GM21723 (cell line): Measurements from ENCODE around the gene TBCA.

Experiments used
- ATAC-seq: cut with Tn5 transposase; IDR thresholded peaks from one replicate; pipeline ENCODE4 v1.9.1; 2021; ENCODE audit warnings: mild to moderate bottlenecking, moderate library complexity; ENCODE audit not compliant: unreplicated experiment

The TBCA gene, protein sequence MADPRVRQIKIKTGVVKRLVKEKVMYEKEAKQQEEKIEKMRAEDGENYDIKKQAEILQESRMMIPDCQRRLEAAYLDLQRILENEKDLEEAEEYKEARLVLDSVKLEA

DNA sequence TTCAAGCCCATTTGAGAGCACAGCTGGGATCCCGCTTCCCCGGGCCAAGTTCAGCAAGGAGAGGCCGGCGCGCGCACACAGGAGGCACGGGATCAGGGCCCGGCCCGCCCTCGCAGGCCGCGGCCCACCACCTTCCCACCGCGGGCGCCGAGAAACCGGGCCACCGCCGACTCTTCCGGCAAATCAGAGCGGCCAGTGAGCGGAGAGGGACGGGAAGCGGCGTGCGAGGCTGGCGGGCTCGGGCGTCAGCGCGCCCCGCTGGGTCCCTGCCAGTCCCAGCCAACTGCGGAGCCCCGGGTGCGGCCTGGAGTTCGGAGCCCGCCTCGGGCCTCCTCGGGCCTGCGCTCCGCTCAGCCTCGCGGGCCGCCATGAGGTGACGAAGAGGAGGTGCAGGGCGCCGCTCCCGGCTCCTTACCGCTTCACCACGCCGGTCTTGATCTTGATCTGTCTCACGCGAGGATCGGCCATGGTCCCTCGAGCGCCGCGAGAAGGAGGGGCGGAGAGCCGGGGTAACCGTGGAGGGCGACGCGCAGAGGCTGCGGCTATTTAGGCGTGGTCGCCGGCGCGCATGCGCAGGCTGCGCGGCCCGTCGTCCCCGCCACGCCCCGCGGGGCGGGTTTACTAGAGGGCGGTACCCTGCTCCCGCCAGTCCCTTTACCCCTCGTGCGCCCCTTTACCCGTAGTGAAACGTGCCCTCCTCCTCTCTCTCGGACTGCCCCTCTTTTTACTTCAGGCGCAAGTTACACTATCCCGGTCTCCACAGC is at the start of gene TBCA:
TSS of gene TBCA (minus strand) at position 550 of the 764 bp plus-strand sequence. CDS start at position 468, 82 bp downstream.
- peak; percentile 89 for ATAC-seq

DNA sequence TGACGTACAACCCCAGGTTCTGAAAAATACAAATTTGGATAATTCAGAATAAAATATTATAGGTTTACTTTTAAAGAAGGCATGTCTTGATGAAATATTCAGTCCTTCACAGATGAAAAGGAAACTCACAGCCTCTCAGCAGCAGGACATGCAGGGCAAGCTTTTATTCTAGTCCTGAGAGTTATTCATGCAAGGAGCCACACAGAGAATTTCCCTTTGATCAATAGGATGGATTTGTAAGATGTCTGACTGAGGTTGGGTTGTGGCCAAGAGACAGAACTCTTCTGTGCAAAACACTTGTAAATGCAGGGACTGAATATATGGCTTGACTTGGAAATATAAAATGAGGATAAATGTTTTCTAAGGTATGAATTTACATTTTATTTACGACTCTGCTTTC is 48.8 kb upstream of the TBCA start:
- no peak for ATAC-seq

DNA sequence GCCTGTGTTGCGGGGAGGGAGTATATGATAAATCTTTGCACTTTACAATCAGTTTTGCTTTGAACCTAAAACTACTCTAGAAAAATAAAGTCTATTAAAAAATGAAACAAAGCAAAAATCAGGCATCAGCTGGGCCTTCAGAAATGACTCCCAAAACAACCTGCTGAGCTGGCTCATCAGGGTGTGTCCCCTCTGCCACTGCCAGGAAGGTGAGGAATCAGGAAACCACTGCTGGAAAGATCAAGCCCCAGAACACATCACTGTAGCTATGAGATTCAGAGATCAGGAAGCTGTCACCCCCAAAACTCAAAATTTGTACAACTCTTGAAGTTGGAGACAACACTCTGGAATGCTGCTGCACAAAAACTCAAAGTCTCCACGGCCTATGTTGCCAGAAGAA is 40.5 kb upstream of the TBCA start:
- ATAC-seq, result no peak

DNA sequence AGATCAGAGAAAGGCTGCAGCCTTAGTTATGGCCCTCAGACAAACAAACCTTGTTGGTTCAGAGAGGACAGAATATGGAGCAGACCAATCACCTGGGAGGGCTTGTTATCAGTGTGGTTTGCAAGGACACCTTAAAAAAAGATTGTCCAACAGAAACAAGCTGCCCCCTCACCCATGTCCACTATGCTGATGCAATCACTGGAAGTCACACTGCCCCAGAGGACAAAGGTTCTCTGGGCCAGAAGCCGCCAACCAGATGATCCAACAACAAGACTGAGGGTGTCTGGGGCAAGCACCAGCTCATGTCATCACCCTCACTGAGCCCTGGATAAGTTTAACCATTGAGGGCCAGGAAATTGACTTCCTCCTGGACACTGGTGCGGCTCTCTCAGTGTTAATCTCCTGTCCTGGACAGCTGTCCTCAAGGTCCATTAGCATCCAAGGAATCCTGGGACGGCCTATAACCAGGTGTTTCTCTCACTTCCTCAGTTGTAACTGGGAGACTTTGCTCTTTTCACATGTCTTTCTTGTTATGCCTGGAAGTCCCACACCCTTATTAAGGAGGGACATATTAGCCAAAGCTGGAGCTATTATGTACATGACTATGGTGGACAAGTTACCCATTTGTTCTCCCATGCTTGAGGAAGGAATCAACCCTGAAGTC is 36.9 kb upstream of the TBCA start:
- ATAC-seq, result no peak

DNA sequence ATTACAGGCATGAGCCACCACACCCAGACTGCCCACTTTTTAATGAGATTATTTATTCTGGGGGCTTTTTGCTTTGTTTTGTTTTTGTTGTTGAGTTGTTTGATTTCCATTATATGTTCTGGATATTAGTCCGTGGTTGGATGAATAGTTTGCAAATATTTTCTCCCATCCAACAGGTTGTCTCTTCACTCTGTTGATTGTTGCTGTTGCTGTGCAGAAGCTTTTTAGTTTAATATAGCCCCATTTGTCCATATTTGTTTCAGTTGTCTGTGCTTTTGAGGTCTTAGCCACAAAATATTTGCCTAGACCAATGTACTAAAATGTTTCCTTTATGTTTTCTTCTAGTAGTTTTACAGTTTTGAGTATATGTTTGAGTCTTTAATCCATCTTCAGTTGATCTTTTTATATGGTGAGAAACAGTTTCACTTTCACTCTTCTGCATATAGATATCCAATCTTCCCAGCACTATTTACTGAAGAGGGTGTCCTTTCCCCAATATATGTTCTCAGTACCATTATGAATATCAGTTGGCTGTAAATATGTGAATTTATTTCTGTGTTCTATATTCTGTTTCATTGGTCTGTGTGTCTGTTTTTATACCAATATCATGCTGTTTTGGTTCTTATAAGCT is 30.2 kb upstream of the TBCA start:
- ATAC-seq, result no peak

GRCh38 chr5:77798456-77798855 is 22.3 kb upstream of the TBCA start:
- ATAC-seq, result no peak

GRCh38 chr5:77797136-77797535 is 21.0 kb upstream of the TBCA start:
- ATAC-seq, result no peak

DNA sequence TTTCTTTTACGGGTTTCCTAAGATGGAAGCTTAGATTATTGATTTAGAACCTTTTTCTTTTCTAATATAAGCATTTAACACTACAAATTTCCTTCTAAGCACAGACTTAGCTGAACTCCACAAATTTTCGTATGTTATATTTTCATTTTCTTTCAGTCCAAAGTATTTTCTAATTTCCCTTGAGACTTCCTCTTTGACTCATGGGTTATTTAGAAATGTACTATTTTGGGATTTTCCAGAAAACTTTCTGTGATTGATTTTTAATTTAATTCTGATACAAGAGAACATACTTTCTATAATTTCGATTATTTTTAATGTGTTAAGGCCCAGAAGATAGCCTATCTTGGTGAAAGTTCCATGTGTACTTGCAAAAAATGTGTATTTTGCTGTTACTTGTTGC is 19.7 kb upstream of the TBCA start:
- no peak for ATAC-seq

GRCh38 chr5:77795268-77795667 is 19.1 kb upstream of the TBCA start:
- ATAC-seq, result no peak

DNA sequence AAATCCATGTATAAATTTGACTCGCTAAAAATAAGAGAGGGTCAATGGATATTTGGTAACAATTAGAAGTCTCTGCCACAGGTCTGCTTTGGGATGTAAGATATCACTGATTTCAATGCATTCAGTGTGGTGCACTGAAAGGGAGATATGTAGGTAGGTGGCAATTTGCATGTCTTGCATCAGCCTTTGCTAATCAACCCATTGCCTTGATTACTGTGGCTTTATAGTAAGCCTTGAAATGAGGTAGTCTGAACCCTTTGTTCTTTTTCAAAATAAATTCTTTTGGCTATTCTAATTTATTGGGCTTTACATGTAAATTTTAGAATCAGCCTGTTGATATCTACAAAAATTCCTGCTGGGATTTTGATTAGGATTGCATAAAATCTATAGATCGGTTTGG is 15.8 kb upstream of the TBCA start:
- no peak for ATAC-seq

- no peak for ATAC-seq
These were observed 15.2 kb upstream of the TBCA start for GRCh38 chr5:77791356-77791755.

- no peak for ATAC-seq
These were observed 9.1 kb upstream of the TBCA start for GRCh38 chr5:77785229-77785628.

DNA sequence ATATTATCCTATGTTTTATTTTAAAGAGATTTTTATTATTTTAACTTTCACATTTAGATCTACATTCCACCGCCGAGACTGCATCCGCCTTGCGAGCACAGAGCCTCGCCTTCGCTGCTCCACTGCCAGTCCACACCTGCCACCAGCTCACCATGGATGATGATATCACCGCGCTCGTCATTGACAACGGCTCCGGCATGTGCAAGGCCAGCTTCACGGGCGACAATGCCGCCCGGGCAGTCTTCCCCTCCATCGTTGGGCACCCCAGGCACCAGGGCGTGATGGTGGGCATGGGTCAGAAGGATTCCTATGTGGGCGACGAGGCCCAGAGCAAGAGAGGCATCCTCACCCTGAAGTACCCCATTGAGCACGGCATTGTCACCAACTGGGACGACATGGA is 8.6 kb upstream of the TBCA start:
- no peak for ATAC-seq

- no peak for ATAC-seq
These were observed 4.9 kb upstream of the TBCA start for GRCh38 chr5:77781076-77781475.

DNA sequence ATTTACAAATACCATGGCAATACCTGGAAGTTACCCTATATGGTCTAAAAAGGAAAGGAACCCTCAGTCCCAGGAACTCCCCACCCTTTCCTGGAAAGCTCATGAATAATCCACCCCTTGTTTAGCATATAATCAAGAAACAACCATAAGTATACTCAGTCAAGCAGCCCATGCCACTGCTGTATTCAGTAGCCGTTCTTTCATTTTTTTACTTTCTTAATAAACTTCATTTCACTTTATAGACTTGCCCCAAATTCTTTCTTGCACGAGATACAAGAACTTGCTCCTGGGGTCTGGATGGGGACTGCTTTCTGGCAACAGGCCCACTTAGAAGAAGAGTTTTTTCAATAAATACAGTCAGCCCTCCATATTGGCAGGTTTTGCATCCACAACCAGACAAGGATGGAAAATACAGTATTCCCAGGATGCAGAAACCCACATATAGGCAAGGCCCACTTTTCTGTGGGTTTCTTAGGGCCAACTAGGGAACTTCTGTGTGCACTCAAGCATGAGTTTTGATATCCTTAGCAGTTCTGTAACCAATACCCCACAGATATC is 2.8 kb upstream of the TBCA start:
- ATAC-seq, result no peak

- ATAC-seq, result no peak
These were observed 2.3 kb upstream of the TBCA start for GRCh38 chr5:77778398-77778797.

- no peak for ATAC-seq
These were observed 1.8 kb upstream of the TBCA start for GRCh38 chr5:77777911-77778310.

- ATAC-seq, result no peak
These were observed 1.2 kb upstream of the TBCA start for GRCh38 chr5:77777281-77777892.

DNA sequence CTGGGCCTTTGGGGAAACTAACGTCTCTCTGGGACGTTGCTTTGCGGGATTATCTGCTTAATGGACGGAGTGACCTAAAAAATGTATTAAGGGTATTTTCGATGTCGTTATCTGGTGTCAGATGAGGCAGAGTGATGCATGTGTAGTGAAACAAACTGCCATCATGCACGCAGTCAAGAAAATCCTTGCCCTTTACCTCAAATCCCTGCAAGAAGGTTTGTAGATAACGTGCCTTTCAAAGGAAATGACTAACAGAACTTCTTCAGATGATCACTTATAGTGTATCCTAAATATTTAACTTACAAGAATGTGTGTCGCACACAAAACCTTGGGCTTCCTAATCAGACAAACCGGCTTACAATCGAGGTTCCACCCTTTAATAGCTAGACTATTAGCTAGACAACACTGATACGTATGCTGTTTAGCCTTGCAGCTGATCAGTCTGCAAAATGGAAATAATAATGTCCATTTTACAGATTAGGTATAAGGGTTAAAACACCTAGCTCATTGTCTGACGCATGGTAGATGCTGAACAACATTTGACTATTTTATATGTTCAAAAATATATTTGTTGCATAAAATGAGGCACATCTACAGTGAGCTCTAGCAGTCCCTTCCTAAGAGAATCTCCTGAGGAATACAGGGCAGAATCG is 541 bp upstream of the TBCA start:
- ATAC-seq, result peak; percentile 7

DNA sequence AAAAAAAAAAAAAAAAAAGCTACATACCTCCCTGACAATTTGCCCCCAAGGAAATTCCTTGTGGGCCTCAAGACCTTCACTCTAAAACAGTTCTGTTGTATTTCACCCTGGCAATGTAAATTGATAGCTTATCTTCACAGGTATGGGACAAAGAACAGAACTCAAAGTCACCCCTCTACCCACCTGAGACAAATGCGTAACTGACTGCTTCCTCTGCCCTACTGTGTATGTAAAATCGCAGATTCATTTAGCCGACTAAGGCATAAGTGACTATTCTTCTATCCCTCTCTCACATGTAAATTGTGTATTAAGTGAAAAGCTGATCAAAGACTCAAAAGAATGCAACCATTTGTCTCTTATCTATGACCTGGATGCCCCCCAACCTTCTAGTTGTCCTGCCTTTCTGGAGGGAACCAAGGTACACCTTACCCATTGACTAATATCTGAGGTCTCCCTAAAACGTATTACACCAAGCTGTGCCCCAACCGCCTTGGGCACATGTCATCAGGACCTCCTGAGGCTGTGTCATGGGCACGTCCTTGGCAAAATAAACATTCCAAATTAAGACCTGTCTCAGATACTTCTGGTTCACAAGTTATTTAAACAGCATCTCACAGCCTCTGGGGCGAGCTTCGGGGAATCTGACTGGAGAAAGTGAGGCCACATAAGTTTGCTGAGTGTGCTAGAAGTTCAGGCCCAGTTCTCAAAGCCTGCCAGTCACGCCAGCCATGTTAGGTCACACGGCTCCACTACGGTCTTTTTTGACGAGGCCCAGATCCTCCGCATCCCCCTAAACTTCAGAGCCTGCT is 954 bp downstream of the TBCA start:
- ATAC-seq, result peak; percentile 26
